ENCODE measurements around the gene PTH1R.

PTH1R gene

GRCh38 chr3:46938118-46938517 is 60.6 kb downstream of the PTH1R start:
- Histone ChIP-seq H3K4me1 (ENCODE audit: control insufficient read depth in 1 of 2, insufficient read depth in 2 of 2, low read length in 2 of 2) (peaks cover 40 to 60% of the 10 kb centered on the region in 2 donors), H3K4me3 (ENCODE audit: low read depth in 1 of 2, low read length in 2 of 2) (no peak overlapping the region), H3K27ac (ENCODE audit: low read length) (no peak overlapping the region), H3K9me3 (ENCODE audit: control insufficient read depth in 1 of 2, low read length in 2 of 2) (no peaks in the 10 kb centered on the region), H3K36me3 (ENCODE audit: control insufficient read depth in 1 of 2, insufficient read depth in 2 of 2, low read length in 2 of 2) (peaks cover 14 to 30% of the 10 kb centered on the region in 2 donors), H3K27me3 (ENCODE audit: low read depth, low read length) (no peaks in the 10 kb centered on the region)

GRCh38 chr3:46939578-46940445 is 62.3 kb downstream of the PTH1R start:
- Histone ChIP-seq H3K4me3 (ENCODE audit: low read depth in 1 of 2, low read length in 2 of 2) (no peak overlapping the region), H3K36me3 (ENCODE audit: control insufficient read depth in 1 of 2, insufficient read depth in 2 of 2, low read length in 2 of 2) (peaks cover 14 to 26% of the 10 kb centered on the region in 2 donors), H3K4me1 (ENCODE audit: control insufficient read depth in 1 of 2, insufficient read depth in 2 of 2, low read length in 2 of 2) (peaks cover 31 to 62% of the 10 kb centered on the region in 2 donors), H3K27me3 (ENCODE audit: low read depth, low read length) (no peaks in the 10 kb centered on the region), H3K9me3 (ENCODE audit: control insufficient read depth in 1 of 2, low read length in 2 of 2) (no peaks in the 10 kb centered on the region), H3K27ac (ENCODE audit: low read length) (peak overlapping the region; percentile 56)

- H3K36me3 ChIP-seq (ENCODE audit: control insufficient read depth in 1 of 2, insufficient read depth in 2 of 2, low read length in 2 of 2), result peaks cover 22 to 23% of the 10 kb centered on the region in 2 donors
Observed at GRCh38 chr3:46942076-46942475, 64.6 kb downstream of the PTH1R start.

GRCh38 chr3:46942481-46943236 is 65.1 kb downstream of the PTH1R start:
- Histone ChIP-seq H3K27me3 (ENCODE audit: low read depth, low read length) (no peaks in the 10 kb centered on the region), H3K9me3 (ENCODE audit: control insufficient read depth in 1 of 2, low read length in 2 of 2) (no peaks in the 10 kb centered on the region), H3K4me3 (ENCODE audit: low read depth in 1 of 2, low read length in 2 of 2) (no peak overlapping the region), H3K4me1 (ENCODE audit: control insufficient read depth in 1 of 2, insufficient read depth in 2 of 2, low read length in 2 of 2) (peaks cover 26 to 54% of the 10 kb centered on the region in 2 donors), H3K36me3 (ENCODE audit: control insufficient read depth in 1 of 2, insufficient read depth in 2 of 2, low read length in 2 of 2) (peaks cover 22 to 24% of the 10 kb centered on the region in 2 donors), H3K27ac (ENCODE audit: low read length) (peak overlapping the region; percentile 83)

More at GRCh38 chr3:46942076-46942475, 64.6 kb downstream of the PTH1R start:
- peaks cover 20 to 48% of the 10 kb centered on the region in 2 donors for H3K4me1 ChIP-seq (ENCODE audit: control insufficient read depth in 1 of 2, insufficient read depth in 2 of 2, low read length in 2 of 2)
- H3K4me3 ChIP-seq (ENCODE audit: low read depth in 1 of 2, low read length in 2 of 2), result no peak overlapping the region
- no peaks in the 10 kb centered on the region for H3K27me3 ChIP-seq (ENCODE audit: low read depth, low read length)
- H3K27ac ChIP-seq (ENCODE audit: low read length), result peak overlapping the region; percentile 83
- no peaks in the 10 kb centered on the region for H3K9me3 ChIP-seq (ENCODE audit: control insufficient read depth in 1 of 2, low read length in 2 of 2)

- Histone ChIP-seq H3K27me3 (ENCODE audit: low read depth, low read length) (no peaks in the 10 kb centered on the region), H3K27ac (ENCODE audit: low read length) (peak overlapping the region; percentile 83), H3K9me3 (ENCODE audit: control insufficient read depth in 1 of 2, low read length in 2 of 2) (no peaks in the 10 kb centered on the region), H3K36me3 (ENCODE audit: control insufficient read depth in 1 of 2, insufficient read depth in 2 of 2, low read length in 2 of 2) (peaks cover 18 to 22% of the 10 kb centered on the region in 2 donors), H3K4me1 (ENCODE audit: control insufficient read depth in 1 of 2, insufficient read depth in 2 of 2, low read length in 2 of 2) (peaks cover 31 to 55% of the 10 kb centered on the region in 2 donors), H3K4me3 (ENCODE audit: low read depth in 1 of 2, low read length in 2 of 2) (no peak overlapping the region)
Observed at GRCh38 chr3:46943237-46944187, 66.0 kb downstream of the PTH1R start.

GRCh38 chr3:46944191-46944590 is 66.7 kb downstream of the PTH1R start:
- no peaks in the 10 kb centered on the region for H3K9me3 ChIP-seq (ENCODE audit: control insufficient read depth in 1 of 2, low read length in 2 of 2)
- no peaks in the 10 kb centered on the region for H3K27me3 ChIP-seq (ENCODE audit: low read depth, low read length)
- H3K4me3 ChIP-seq (ENCODE audit: low read depth in 1 of 2, low read length in 2 of 2), result no peak overlapping the region
- H3K36me3 ChIP-seq (ENCODE audit: control insufficient read depth in 1 of 2, insufficient read depth in 2 of 2, low read length in 2 of 2), result peaks cover 18 to 22% of the 10 kb centered on the region in 2 donors
- H3K4me1 ChIP-seq (ENCODE audit: control insufficient read depth in 1 of 2, insufficient read depth in 2 of 2, low read length in 2 of 2), result peaks cover 34 to 57% of the 10 kb centered on the region in 2 donors
- peak overlapping the region; percentile 83 for H3K27ac ChIP-seq (ENCODE audit: low read length)

- no peaks in the 10 kb centered on the region for H3K9me3 ChIP-seq (ENCODE audit: control insufficient read depth in 1 of 2, low read length in 2 of 2)
- peaks cover 37 to 64% of the 10 kb centered on the region in 2 donors for H3K4me1 ChIP-seq (ENCODE audit: control insufficient read depth in 1 of 2, insufficient read depth in 2 of 2, low read length in 2 of 2)
- peak overlapping the region; percentile 88 for H3K27ac ChIP-seq (ENCODE audit: low read length)
- peaks cover 4 to 8% of the 10 kb centered on the region in 2 donors for H3K36me3 ChIP-seq (ENCODE audit: control insufficient read depth in 1 of 2, insufficient read depth in 2 of 2, low read length in 2 of 2)
- H3K27me3 ChIP-seq (ENCODE audit: low read depth, low read length), result no peaks in the 10 kb centered on the region
- H3K4me3 ChIP-seq (ENCODE audit: low read depth in 1 of 2, low read length in 2 of 2), result no peak overlapping the region
Observed at GRCh38 chr3:46946416-46946815, 68.9 kb downstream of the PTH1R start.

- Histone ChIP-seq H3K36me3 (ENCODE audit: control insufficient read depth in 1 of 2, insufficient read depth in 2 of 2, low read length in 2 of 2) (peaks cover 4 to 8% of the 10 kb centered on the region in 2 donors), H3K27ac (ENCODE audit: low read length) (peak overlapping the region; percentile 88), H3K4me1 (ENCODE audit: control insufficient read depth in 1 of 2, insufficient read depth in 2 of 2, low read length in 2 of 2) (peaks cover 32 to 64% of the 10 kb centered on the region in 2 donors), H3K4me3 (ENCODE audit: low read depth in 1 of 2, low read length in 2 of 2) (peak overlapping the region in 1 of 2 donors; percentile 18), H3K27me3 (ENCODE audit: low read depth, low read length) (no peaks in the 10 kb centered on the region), H3K9me3 (ENCODE audit: control insufficient read depth in 1 of 2, low read length in 2 of 2) (no peaks in the 10 kb centered on the region)
Observed at GRCh38 chr3:46946856-46947545, 69.5 kb downstream of the PTH1R start.

GRCh38 chr3:46947546-46947901 is 70.0 kb downstream of the PTH1R start:
- Histone ChIP-seq H3K9me3 (ENCODE audit: control insufficient read depth in 1 of 2, low read length in 2 of 2) (no peaks in the 10 kb centered on the region), H3K36me3 (ENCODE audit: control insufficient read depth in 1 of 2, insufficient read depth in 2 of 2, low read length in 2 of 2) (peaks cover 4 to 8% of the 10 kb centered on the region in 2 donors), H3K4me1 (ENCODE audit: control insufficient read depth in 1 of 2, insufficient read depth in 2 of 2, low read length in 2 of 2) (peaks cover 30 to 66% of the 10 kb centered on the region in 2 donors), H3K27me3 (ENCODE audit: low read depth, low read length) (no peaks in the 10 kb centered on the region), H3K4me3 (ENCODE audit: low read depth in 1 of 2, low read length in 2 of 2) (peak overlapping the region in 1 of 2 donors; percentile 18), H3K27ac (ENCODE audit: low read length) (peak overlapping the region; percentile 88)
